ENCODE measurements around the gene DYNLT1. TPM values are rescaled to one million over a fixed set of nuclear protein-coding genes. Genes with fewer than 3 reads are reported as not detected.

The DYNLT1 gene
- total and polyA plus RNA-seq, 3 donors from 2014 or later, result 165 to 319 (median 200) TPM

GRCh38 chr6:158624684-158625682 is 19.6 kb downstream of the DYNLT1 start:
- no peak for DNase-seq
- H3K36me3 ChIP-seq (ENCODE audit: low read depth, missing control alignments), result no peaks in the 10 kb centered on the region
- intact Hi-C loops (cut with DNase I; ENCODE audit: low total_unique reads), result no loop called here
- WGBS, 2 donors, result 80 to 84% methylated on average over 22 to 25 of the region's 25 CpGs
- no peaks in the 10 kb centered on the region for H3K27me3 ChIP-seq
- H3K27ac ChIP-seq, result peak overlapping the region; percentile 67 to 78
- no peak overlapping the region for H3K4me3 ChIP-seq
- TF ChIP-seq POLR2A (IDR thresholded peaks at IDR 0.05) (no peak), CTCF (IDR thresholded peaks at IDR 0.05) (no peak)
- H3K9me3 ChIP-seq, result no peaks in the 10 kb centered on the region
- peaks cover 47% of the 10 kb centered on the region for H3K4me1 ChIP-seq

- H3K36me3 ChIP-seq (ENCODE audit: low read depth, missing control alignments), result no peaks in the 10 kb centered on the region
- WGBS, 2 donors, result 87 to 88% methylated on average over 10 of the region's 10 CpGs
- no peak overlapping the region for H3K4me3 ChIP-seq
- no peaks in the 10 kb centered on the region for H3K9me3 ChIP-seq
- TF ChIP-seq CTCF (IDR thresholded peaks at IDR 0.05) (no peak), POLR2A (IDR thresholded peaks at IDR 0.05) (no peak)
- no peaks in the 10 kb centered on the region for H3K27me3 ChIP-seq
- peaks cover 50% of the 10 kb centered on the region for H3K4me1 ChIP-seq
- no peak for DNase-seq
- intact Hi-C loops (cut with DNase I; ENCODE audit: low total_unique reads), result no loop called here
- H3K27ac ChIP-seq, result no peak overlapping the region
Measured at GRCh38 chr6:158622545-158623190, 21.9 kb downstream of the DYNLT1 start.

- Histone ChIP-seq H3K27me3 (no peaks in the 10 kb centered on the region), H3K4me3 (no peak overlapping the region), H3K4me1 (peaks cover 45% of the 10 kb centered on the region), H3K9me3 (no peaks in the 10 kb centered on the region), H3K27ac (peak overlapping the region; percentile 59 to 69), H3K36me3 (ENCODE audit: low read depth, missing control alignments) (no peaks in the 10 kb centered on the region)
- WGBS, 2 donors, result 94 to 95% methylated on average over 16 to 22 of the region's 25 CpGs
- DNase-seq, result no peak
- TF ChIP-seq CTCF (IDR thresholded peaks at IDR 0.05), result no peak
- no peak for TF ChIP-seq POLR2A (IDR thresholded peaks at IDR 0.05)
- intact Hi-C loops (cut with DNase I; ENCODE audit: low total_unique reads), result no loop called here
Measured at GRCh38 chr6:158621694-158622544, 22.6 kb downstream of the DYNLT1 start.

GRCh38 chr6:158620963-158621693 is 23.4 kb downstream of the DYNLT1 start:
- TF ChIP-seq POLR2A (IDR thresholded peaks at IDR 0.05) (no peak), CTCF (IDR thresholded peaks at IDR 0.05) (no peak)
- peak; percentile 63 for DNase-seq
- H3K4me1 ChIP-seq, result peaks cover 37% of the 10 kb centered on the region

More at GRCh38 chr6:158620963-158621693, 23.4 kb downstream of the DYNLT1 start:
- H3K36me3 ChIP-seq (ENCODE audit: low read depth, missing control alignments), result no peaks in the 10 kb centered on the region
- H3K4me3 ChIP-seq, result no peak overlapping the region
- peak overlapping the region; percentile 59 to 69 for H3K27ac ChIP-seq
- no peaks in the 10 kb centered on the region for H3K27me3 ChIP-seq
- H3K9me3 ChIP-seq, result no peaks in the 10 kb centered on the region
- intact Hi-C loops (cut with DNase I; ENCODE audit: low total_unique reads), result no loop called here
- 62 to 85% methylated on average over 13 of the region's 13 CpGs for WGBS, 2 donors

Measured in testis (tissue), 3 donors.